ENCODE data around the gene VTI1A.
"Not testable (repeated sequence)": the region's sequence is repeated elsewhere in the genome, so short reads cannot be mapped to it uniquely, and the experiment has no call there.

Gene VTI1A

DNA sequence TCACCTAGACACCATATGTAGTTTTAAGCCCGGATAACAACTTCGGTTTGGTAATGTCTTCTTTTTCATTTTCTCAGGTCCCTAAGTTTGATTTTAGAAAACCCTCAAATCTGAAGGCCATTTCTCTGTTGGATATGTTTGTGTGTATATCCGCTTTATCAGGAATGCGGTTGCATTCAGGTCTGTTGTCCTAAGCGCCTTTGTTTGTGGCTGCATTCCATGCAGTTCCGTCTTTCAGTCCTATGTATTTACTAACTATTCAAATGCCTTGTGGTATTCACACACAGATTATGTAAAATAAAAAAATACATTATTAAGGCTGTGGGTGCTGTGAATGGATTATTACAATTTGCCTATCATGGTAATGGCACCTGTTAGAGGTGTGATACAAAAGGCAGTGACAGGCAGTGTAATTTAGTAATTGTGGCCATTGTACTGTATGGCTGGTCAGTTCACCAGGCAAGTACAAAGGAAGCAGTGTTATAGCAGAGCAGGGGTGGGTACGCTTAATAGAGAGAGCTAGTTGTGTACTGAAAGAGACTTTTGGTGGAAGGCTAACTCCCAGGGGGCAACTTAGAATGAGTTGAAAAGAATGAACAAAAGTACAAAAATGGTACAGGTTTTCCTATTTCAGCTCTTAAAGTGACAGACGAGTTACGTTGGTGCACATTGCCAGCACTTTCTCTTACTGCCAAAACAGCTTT, 136.4 kb downstream of the VTI1A start:
- intact Hi-C loops (cut with DNase I), result no loop called here
- DNase-seq, result no peak

DNA sequence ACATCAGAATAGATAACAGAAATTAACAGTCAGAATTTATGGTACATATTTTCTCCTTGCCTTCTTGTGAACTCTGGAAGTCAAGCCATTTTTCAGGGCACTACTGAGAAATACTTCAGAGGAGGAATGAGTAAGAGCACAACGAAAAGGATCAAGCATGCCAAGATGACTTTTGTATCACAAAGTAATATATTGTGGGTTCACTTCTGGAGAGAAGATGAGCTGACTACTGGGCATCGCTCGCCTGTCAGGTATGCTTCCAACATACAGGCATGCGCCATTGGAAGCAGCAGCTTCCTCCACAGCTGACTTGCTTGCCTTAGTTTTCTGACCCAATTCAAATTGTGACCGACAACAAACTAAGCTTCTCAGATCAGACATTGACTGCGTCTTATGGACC, 137.3 kb downstream of the VTI1A start:
- no peak for DNase-seq
- intact Hi-C loops (cut with DNase I), result no loop called here

GRCh38 chr10:112585126-112585525, 138.1 kb downstream of the VTI1A start:
- intact Hi-C loops (cut with DNase I), result no loop called here
- peak in 7 of 10 donors; percentile 30 to 87 (median 52) for DNase-seq

GRCh38 chr10:112585960-112586359, 138.9 kb downstream of the VTI1A start:
- intact Hi-C loops (cut with DNase I), result no loop called here
- no peak for DNase-seq

GRCh38 chr10:112587729-112588128, 140.7 kb downstream of the VTI1A start:
- intact Hi-C loops (cut with DNase I), result no loop called here
- DNase-seq, result no peak

GRCh38 chr10:112588225-112588990, 141.4 kb downstream of the VTI1A start:
- no peak for DNase-seq
- intact Hi-C loops (cut with DNase I), result no loop called here

- intact Hi-C loops (cut with DNase I), result no loop called here
- no peak for DNase-seq
Measured at GRCh38 chr10:112589081-112589480, 142.1 kb downstream of the VTI1A start.

DNA sequence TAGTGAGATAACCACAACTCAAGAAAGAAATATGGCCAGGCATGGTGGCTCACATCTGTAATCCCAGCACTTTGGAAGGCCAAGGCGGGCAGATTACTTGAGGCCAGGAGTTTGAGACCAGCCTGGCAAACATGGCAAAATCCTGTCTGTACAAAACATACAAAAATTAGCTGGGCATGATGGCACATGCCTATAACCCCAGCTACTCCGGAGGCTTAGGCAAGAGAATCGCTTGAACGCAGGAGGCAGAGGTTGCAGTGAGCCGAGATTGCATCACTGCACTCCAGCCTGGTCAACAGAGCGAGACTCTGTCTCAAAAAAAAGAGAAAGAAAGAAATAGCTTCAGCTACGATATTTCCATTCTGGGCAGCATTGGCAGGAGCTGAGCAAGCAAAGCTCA, 143.8 kb downstream of the VTI1A start:
- intact Hi-C loops (cut with DNase I); DNase-seq: not testable (repeated sequence)

DNA sequence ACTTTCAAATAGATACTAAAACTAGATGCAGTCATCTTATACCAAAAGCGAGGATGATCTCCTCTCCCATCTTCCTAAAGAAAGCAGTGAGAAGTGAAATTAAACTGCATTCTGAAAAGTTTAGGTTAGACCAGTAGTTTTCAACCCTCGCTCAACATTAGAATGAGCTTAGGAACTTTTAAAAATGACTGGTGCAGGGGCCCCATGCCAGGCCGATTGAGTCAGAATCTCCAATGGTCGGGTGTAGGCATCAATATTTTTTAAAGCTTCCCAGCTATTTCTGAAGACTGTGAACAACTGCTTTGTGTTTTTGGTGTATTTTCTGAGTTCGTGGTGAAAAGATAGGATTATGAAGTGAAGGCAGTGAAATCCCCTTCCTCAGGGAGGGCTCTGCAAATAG, 146.0 kb downstream of the VTI1A start:
- no peak for DNase-seq
- intact Hi-C loops (cut with DNase I), result no loop called here

- intact Hi-C loops (cut with DNase I), result no loop called here
- DNase-seq, result no peak
Measured at GRCh38 chr10:112601214-112602090, 154.4 kb downstream of the VTI1A start.

DNA sequence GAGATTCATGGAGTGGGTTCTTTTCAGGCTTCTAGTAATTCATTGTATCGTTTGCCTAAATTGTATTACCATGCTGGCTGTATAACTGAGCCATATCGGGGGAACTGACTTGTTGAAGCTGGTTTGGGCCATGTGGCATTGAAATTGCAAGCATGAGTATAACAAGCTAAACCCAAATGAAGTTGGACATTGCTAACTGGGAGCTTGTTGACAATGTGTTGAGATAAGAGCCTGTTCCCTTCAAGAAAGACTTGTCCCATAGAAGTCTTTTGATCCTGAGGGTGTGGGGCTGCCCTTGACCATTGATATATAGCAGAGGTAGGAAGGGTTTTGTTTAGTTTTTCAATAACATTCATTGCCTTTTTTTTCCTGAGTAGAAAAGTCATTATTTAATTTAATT, 156.0 kb downstream of the VTI1A start:
- intact Hi-C loops (cut with DNase I), result no loop called here

DNA sequence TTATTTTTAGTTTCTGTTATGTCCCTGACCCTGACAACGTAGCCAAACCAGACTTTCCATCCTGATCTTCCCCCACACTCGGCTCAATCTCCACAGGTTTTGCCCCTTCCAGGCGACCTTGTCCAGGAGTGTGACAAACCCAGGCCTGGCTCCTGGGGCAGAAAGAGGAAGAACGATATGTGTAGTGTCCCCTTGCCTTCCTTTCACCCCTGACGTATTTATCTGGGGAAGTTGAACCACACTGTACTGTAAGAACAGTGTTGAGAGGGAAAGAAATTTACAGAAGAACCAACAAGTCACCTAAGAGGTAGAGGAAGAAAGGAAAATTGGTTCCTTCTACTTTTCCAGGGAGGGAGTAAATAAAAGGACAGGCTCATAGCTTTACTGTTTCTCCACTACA, 158.0 kb downstream of the VTI1A start:
- no peak for DNase-seq
- intact Hi-C loops (cut with DNase I), result no loop called here

More for the DNA sequence above, 156.0 kb downstream of the VTI1A start:
- DNase-seq, result no peak

GRCh38 chr10:112607506-112607905, 160.5 kb downstream of the VTI1A start:
- DNase-seq, result no peak
- intact Hi-C loops (cut with DNase I), result no loop called here

DNA sequence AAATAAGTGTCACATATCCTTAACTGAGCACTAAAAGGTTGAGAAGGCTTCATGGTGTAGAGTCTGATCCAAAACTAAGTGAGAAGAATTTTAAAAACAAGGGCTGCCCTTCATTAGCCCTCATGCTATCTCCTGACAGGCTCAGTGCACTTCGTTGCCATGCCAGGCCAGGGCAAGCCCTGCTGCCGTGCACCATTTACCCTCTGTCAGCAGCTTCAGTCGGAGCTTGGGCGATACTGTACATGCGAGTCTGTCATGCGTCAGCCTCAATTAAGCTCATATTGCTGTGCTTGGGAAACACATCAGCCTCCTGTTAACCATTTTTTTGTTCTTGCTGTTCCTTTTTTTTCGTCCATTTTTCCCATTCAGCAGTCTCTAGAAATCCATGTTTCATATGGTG, 166.6 kb downstream of the VTI1A start:
- intact Hi-C loops (cut with DNase I), result no loop called here
- peak in 1 of 10 donors; percentile 81 for DNase-seq

GRCh38 chr10:112614072-112614471, 167.1 kb downstream of the VTI1A start:
- no peak for DNase-seq
- intact Hi-C loops (cut with DNase I), result no loop called here

DNA sequence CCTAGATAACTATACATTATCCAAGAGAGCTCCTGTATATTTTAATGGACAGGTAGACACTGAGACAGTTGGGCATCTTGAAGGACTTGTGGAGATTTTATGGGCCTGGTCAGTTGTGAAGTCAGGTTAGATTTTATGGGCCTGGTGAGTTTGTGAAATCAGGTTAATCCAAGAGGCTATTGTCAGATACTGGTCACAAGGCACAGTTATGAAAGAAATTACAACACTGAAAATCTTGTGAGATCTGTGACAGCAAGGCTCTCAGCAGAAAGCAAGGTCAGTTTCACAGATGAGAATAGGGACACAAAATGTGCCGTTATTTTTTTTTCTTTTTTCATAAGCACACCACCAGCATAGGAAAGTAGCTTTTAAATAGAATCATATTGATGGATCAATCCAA, 167.6 kb downstream of the VTI1A start:
- no peak for DNase-seq
- intact Hi-C loops (cut with DNase I), result no loop called here

DNA sequence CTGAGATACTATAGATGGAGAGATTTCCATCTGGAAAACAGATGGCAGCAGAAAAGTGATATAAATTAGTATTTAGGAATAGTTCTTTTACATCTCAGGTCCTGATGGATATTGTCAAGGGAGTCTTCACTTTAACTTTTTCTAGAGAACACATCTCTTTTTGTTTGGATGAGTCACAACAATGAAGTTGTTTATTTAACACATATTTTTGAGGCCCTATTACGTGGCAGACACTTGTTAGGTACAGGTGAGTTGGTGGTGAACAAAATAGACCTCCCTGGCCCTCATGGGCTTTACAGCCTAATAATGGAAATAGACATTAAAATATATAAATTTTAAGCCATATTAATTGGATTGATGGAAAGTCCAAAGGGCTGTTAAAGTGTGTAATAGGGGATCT, 168.3 kb downstream of the VTI1A start:
- intact Hi-C loops (cut with DNase I), result no loop called here
- no peak for DNase-seq

- intact Hi-C loops (cut with DNase I), result no loop called here
- no peak for DNase-seq
Measured at GRCh38 chr10:112616647-112617046, 169.6 kb downstream of the VTI1A start.

- intact Hi-C loops (cut with DNase I), result no loop called here
Measured at GRCh38 chr10:112618814-112619213, 171.8 kb downstream of the VTI1A start.

GRCh38 chr10:112619556-112619955, 172.5 kb downstream of the VTI1A start:
- DNase-seq, result no peak
- intact Hi-C loops (cut with DNase I), result no loop called here

More at GRCh38 chr10:112618814-112619213, 171.8 kb downstream of the VTI1A start:
- DNase-seq, result no peak

DNA sequence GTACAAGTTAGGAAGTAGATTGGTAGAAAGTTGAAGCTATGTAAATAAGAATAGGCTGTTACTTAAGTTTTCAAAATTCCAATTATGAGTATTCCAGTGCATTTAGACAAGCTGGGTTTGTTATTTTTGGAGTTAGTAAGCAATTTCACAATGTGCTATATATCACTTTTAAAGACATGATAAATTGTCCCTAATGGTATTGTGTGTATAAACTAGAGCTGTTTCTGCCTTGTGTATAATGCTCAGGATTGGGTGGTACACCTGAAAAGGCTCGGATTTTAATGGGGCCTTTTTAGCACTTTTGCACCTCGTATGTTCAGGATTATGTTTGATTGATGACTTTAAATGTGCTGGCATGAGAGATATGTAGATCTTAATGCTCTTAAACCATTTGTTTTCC, 175.8 kb downstream of the VTI1A start:
- intact Hi-C loops (cut with DNase I), result no loop called here
- no peak for DNase-seq

Data from posterior cingulate gyrus (tissue), 11 donors.